Panc1 (cell line): ENCODE results near the gene SEMA3B. TPM values are rescaled to one million over a fixed set of nuclear protein-coding genes. Genes with fewer than 3 reads are reported as not detected.

Source experiments
- ATAC-seq: fragments of 200-7000 bp; cut with Tn5 transposase; 2 replicates; pipeline ENCODE4 v1.9.1; 2020; ENCODE audit warnings: mild to moderate bottlenecking, moderate library complexity
- BruUV-seq: library from RNA; stranded (reverse); fragments of 400-500 nt; replicated peaks from 2 replicates; lab custom pipeline; 2021; lab: Mats Ljungman, UMichigan
- CTCF ChIA-PET: fragments of 300-600 bp; sonication (Branson Sonifier 250); formaldehyde crosslinking; loops from one replicate; lab custom pipeline; 2022; ENCODE audit warnings: antibody characterized with exemption; lab: Charles Lee
- POLR2A ChIA-PET: fragments of 300-600 bp; sonication (Branson Sonifier 250); formaldehyde crosslinking; loops from one replicate; lab custom pipeline; 2022; ENCODE audit warnings: antibody characterized with exemption; lab: Charles Lee
- DNase-seq: peaks from one replicate; pipeline ENCODE4 v3.0.0-alpha.2; 2010; ENCODE audit warnings: low read depth, low spot score
- H3K27ac ChIP-seq: 2 replicates; pipeline ENCODE4 v1.5.1; 2011; ENCODE audit warnings: mild to moderate bottlenecking, low read length, inconsistent platforms
- H3K27me3 ChIP-seq: fragments of 200-500 bp; sonication (Bioruptor generic); 2 replicates; pipeline ENCODE4 v1.6.0; 2014; ENCODE audit warnings: low read length, inconsistent platforms; ENCODE audit not compliant: control insufficient read depth, insufficient read depth
- H3K36me3 ChIP-seq: fragments of 200-500 bp; sonication (Bioruptor generic); 2 replicates; pipeline ENCODE4 v1.5.1; 2014; ENCODE audit warnings: inconsistent platforms, mild to moderate bottlenecking, low read length, moderate library complexity; ENCODE audit not compliant: control insufficient read depth, insufficient read depth
- H3K4me1 ChIP-seq: 2 replicates; pipeline ENCODE4 v1.5.1; 2011; ENCODE audit warnings: inconsistent platforms, mild to moderate bottlenecking, low read length, moderate library complexity; ENCODE audit not compliant: control insufficient read depth, insufficient read depth
- H3K4me3 ChIP-seq, 2 experiments: 2 replicates each; pipeline ENCODE4 v1.5.1; 2011 to 2012; ENCODE audit warnings: low read depth in 2 of 2, low read length in 2 of 2, mild to moderate bottlenecking in 2 of 2, inconsistent platforms in 1 of 2, moderate library complexity in 1 of 2
- H3K9me3 ChIP-seq: fragments of 200-500 bp; sonication (Bioruptor generic); 2 replicates; pipeline ENCODE4 v1.5.1; 2014; ENCODE audit warnings: low read depth, mild to moderate bottlenecking, inconsistent platforms, low read length, moderate library complexity; ENCODE audit not compliant: control insufficient read depth, insufficient read depth
- CTCF ChIP-seq: fragments of 450-650 bp; IDR thresholded peaks from 2 replicates; pipeline ENCODE4 v1.5.1; 2017; ENCODE audit warnings: mild to moderate bottlenecking
- POLR2AphosphoS5 ChIP-seq: IDR thresholded peaks from 2 replicates; pipeline ENCODE4 v1.6.1; 2012; ENCODE audit warnings: mild to moderate bottlenecking, low read depth, low read length, moderate library complexity
- REST ChIP-seq, 2 experiments: IDR thresholded peaks; 2 replicates each; pipeline ENCODE4 v1.6.1; 2011 to 2012; ENCODE audit warnings: low read depth in 2 of 2, control low read depth in 1 of 2, low read length in 1 of 2, mild to moderate bottlenecking in 1 of 2, moderate library complexity in 1 of 2; ENCODE audit not compliant: insufficient read depth in 1 of 2
- SIN3A ChIP-seq: IDR thresholded peaks from 2 replicates; pipeline ENCODE4 v1.6.1; 2012; ENCODE audit warnings: low read depth, mild to moderate bottlenecking, low read length, moderate library complexity, borderline replicate concordance; ENCODE audit not compliant: insufficient read depth
- TCF7L2 ChIP-seq: IDR thresholded peaks from 2 replicates; pipeline ENCODE4 v1.6.1; 2011; ENCODE audit warnings: mild to moderate bottlenecking, low read depth, low read length, inconsistent platforms
- in situ Hi-C: cut with HindIII; loops from 2 replicates; pipeline ENCODE4 v1.10.0; 2016; ENCODE audit warnings: low sequenced_read_pairs, low pct_unique_long_range_greater_than_20kb
- intact Hi-C: fragments of 100-400 bp; cut with micrococcal nuclease; formaldehyde crosslinking; loops from one replicate; pipeline ENCODE4 v1.10.0; 2022; ENCODE audit not compliant: unreplicated experiment
- total RNA-seq: library from RNA; stranded (reverse); gene quantifications from one replicate; pipeline ENCODE4 v1.2.1, GENCODE V29; 2021; ENCODE audit not compliant: unreplicated experiment

SEMA3B gene
- total RNA-seq, 1 experiment from 2014 or later = 1.4 TPM

- BruUV-seq = no TSS peak
- TF ChIP-seq REST (IDR thresholded peaks at IDR 0.05; ENCODE audit: insufficient read depth in 1 of 2, low read depth in 2 of 2, low read length in 1 of 2) (no peak), POLR2AphosphoS5 (no peak), TCF7L2 (no peak), SIN3A (no peak)
- no peak for ATAC-seq
- H3K27ac ChIP-seq = no peak overlapping the region
- in situ Hi-C loops (no loop called here), intact Hi-C loops (loop anchor here (10.0 kb wide), 1 partner anchor 73 kb away; the partner anchor contains the start of gene GNAT1)
- no peaks in the 10 kb centered on the region for H3K27me3 ChIP-seq
- no peak for DNase-seq
- no peaks in the 10 kb centered on the region for H3K9me3 ChIP-seq
- no peaks in the 10 kb centered on the region for H3K36me3 ChIP-seq
- ChIA-PET POLR2A (no interaction called here), CTCF (no interaction called here)
- no peak overlapping the region for H3K4me3 ChIP-seq
- peaks cover 8% of the 10 kb centered on the region for H3K4me1 ChIP-seq
Observed at GRCh38 chr3:50268276-50268675, 671 bp upstream of the SEMA3B start.

GRCh38 chr3:50269460-50269859, 513 bp downstream of the SEMA3B start:
- no TSS peak for BruUV-seq
- H3K9me3 ChIP-seq = no peaks in the 10 kb centered on the region
- ChIA-PET POLR2A (no interaction called here), CTCF (no interaction called here)
- H3K27ac ChIP-seq = no peak overlapping the region
- TF ChIP-seq TCF7L2 = no peak
- no peak for TF ChIP-seq CTCF
- TF ChIP-seq POLR2AphosphoS5 = no peak
- no peak for TF ChIP-seq SIN3A
- no peak for TF ChIP-seq REST (IDR thresholded peaks at IDR 0.05; ENCODE audit: insufficient read depth in 1 of 2, low read depth in 2 of 2, low read length in 1 of 2)
- ATAC-seq (no peak), DNase-seq (no peak)
- H3K4me1 ChIP-seq = peaks cover 8% of the 10 kb centered on the region
- in situ Hi-C loops (no loop called here), intact Hi-C loops (loop anchor here (10.0 kb wide), 1 partner anchor 75 kb away; the partner anchor contains the start of gene GNAT1)
- H3K36me3 ChIP-seq = no peaks in the 10 kb centered on the region
- H3K27me3 ChIP-seq = no peaks in the 10 kb centered on the region
- no peak overlapping the region for H3K4me3 ChIP-seq
